GM23248 (cell line): ENCODE results near the gene BMP2K. TPM values are rescaled to one million over a fixed set of nuclear protein-coding genes. Genes with fewer than 3 reads are reported as not detected.

Experiments used
- DNase-seq: peaks from one replicate; pipeline ENCODE4 v3.0.0-alpha.2; 2015
- H2AFZ ChIP-seq: fragments of 200-600 bp; sonication (generic); 2 replicates; pipeline ENCODE4 v1.6.1; 2016; ENCODE audit warnings: antibody characterized with exemption
- H3F3A ChIP-seq: fragments of 200-600 bp; sonication (generic); 2 replicates; pipeline ENCODE4 v1.6.1; 2016; ENCODE audit warnings: mild to moderate bottlenecking, antibody characterized with exemption, mixed run types; ENCODE audit not compliant: insufficient read depth
- H3K27ac ChIP-seq: fragments of 200-600 bp; sonication (generic); 2 replicates; pipeline ENCODE4 v1.5.1; 2016; ENCODE audit warnings: mild to moderate bottlenecking
- H3K27me3 ChIP-seq: fragments of 200-600 bp; sonication (generic); replicated peaks from 2 replicates; pipeline ENCODE4 v1.6.1; 2016; ENCODE audit warnings: mild to moderate bottlenecking; ENCODE audit not compliant: insufficient read depth
- H3K36me3 ChIP-seq: fragments of 200-600 bp; sonication (generic); 2 replicates; pipeline ENCODE4 v1.6.1; 2016; ENCODE audit warnings: low read depth, mild to moderate bottlenecking
- H3K4me1 ChIP-seq: fragments of 200-600 bp; sonication (generic); 2 replicates; pipeline ENCODE4 v1.6.1; 2016; ENCODE audit warnings: mild to moderate bottlenecking; ENCODE audit not compliant: insufficient read depth
- H3K4me2 ChIP-seq: fragments of 200-600 bp; sonication (generic); one replicate; pipeline ENCODE4 v1.6.1; 2016; ENCODE audit warnings: mild to moderate bottlenecking; ENCODE audit not compliant: unreplicated experiment
- H3K4me3 ChIP-seq: fragments of 200-600 bp; sonication (generic); 2 replicates; pipeline ENCODE4 v1.5.1; 2016; ENCODE audit warnings: mild to moderate bottlenecking
- H3K79me2 ChIP-seq: fragments of 200-600 bp; sonication (generic); 2 replicates; pipeline ENCODE4 v1.6.1; 2016; ENCODE audit warnings: mild to moderate bottlenecking; ENCODE audit not compliant: insufficient read depth
- H3K9ac ChIP-seq: fragments of 200-600 bp; sonication (generic); 2 replicates; pipeline ENCODE4 v1.6.1; 2016; ENCODE audit warnings: mild to moderate bottlenecking
- H3K9me2 ChIP-seq: fragments of 200-600 bp; sonication (generic); 2 replicates; pipeline ENCODE4 v1.6.1; 2016; ENCODE audit warnings: mixed run types, mild to moderate bottlenecking, moderate library complexity; ENCODE audit not compliant: insufficient read depth
- H3K9me3 ChIP-seq: fragments of 200-600 bp; sonication (generic); one replicate; pipeline ENCODE4 v1.6.1; 2017; ENCODE audit warnings: low read depth
- H4K20me1 ChIP-seq: fragments of 200-600 bp; sonication (generic); 2 replicates; pipeline ENCODE4 v1.6.0; 2016; ENCODE audit not compliant: insufficient read depth
- EZH2 ChIP-seq: fragments of 200-600 bp; sonication (generic); IDR thresholded peaks from 2 replicates; pipeline ENCODE4 v1.6.1; 2018; ENCODE audit warnings: antibody characterized with exemption, mild to moderate bottlenecking; ENCODE audit not compliant: insufficient read depth, poor library complexity, severe bottlenecking
- EZH2phosphoT487 ChIP-seq: fragments of 200-600 bp; sonication (generic); IDR thresholded peaks from 2 replicates; pipeline ENCODE4 v1.6.1; 2018; ENCODE audit warnings: antibody characterized with exemption, moderate library complexity, mild to moderate bottlenecking, low read depth; ENCODE audit not compliant: insufficient read depth
- WGBS, 2 experiments: methylation state at CpG; one replicate each; pipeline ENCODE4 v1.1.6; 2015 to 2017; ENCODE audit warnings: low lambda C conversion rate in 2 of 2, low coverage in 1 of 2; ENCODE audit errors: missing lambda C conversion rate in 2 of 2; 5-methylcytosine and 5-hydroxymethylcytosine counted together
- in situ Hi-C: fragments of 300-500 bp; cut with MboI; formaldehyde crosslinking; loops from 2 replicates; pipeline ENCODE4 v1.15.0; 2020
- polyA plus RNA-seq: library from polyadenylated mRNA; unstranded; fragments of >200 nt; fragmentation: Nextera tagmentation; extraction: Ambion mirVana; gene quantifications from 2 replicates; pipeline ENCODE4 v1.2.1, GENCODE V29; 2016
- total RNA-seq: library from RNA; depleted of rRNA; stranded (reverse); fragments of >200 nt; shearing (Covaris generic); gene quantifications from 2 replicates; pipeline ENCODE4 v1.2.3, GENCODE V29; 2014

BMP2K gene
- total and polyA plus RNA-seq, 2 experiments from 2014 or later, result 11.0 to 53.0 TPM

GRCh38 chr4:78910612-78911011 is 134.5 kb downstream of the BMP2K start:
- in situ Hi-C loops, result no loop called here
- H3K27me3 ChIP-seq, result no peaks in the 10 kb centered on the region
- no peaks in the 10 kb centered on the region for H3K9me2 ChIP-seq
- no peak overlapping the region for H3K4me2 ChIP-seq
- no peaks in the 10 kb centered on the region for H3K79me2 ChIP-seq
- no peak overlapping the region for H3K9ac ChIP-seq
- no peak for DNase-seq
- no peak overlapping the region for H3K4me3 ChIP-seq
- H3K27ac ChIP-seq, result no peak overlapping the region
- no peak for TF ChIP-seq EZH2phosphoT487
- no peak for TF ChIP-seq EZH2
- H3F3A ChIP-seq, result 0 out of 2 replicates have a peak, but pooled peaks cover 2% of the 10 kb centered on the region
- H2AFZ ChIP-seq, result no peak overlapping the region
- 98 to 99% methylated on average over 2 of the region's 2 CpGs for WGBS, 2 experiments
- no peaks in the 10 kb centered on the region for H4K20me1 ChIP-seq
- no peaks in the 10 kb centered on the region for H3K4me1 ChIP-seq
- H3K36me3 ChIP-seq, result peaks cover 10% of the 10 kb centered on the region; the same call in 1 of the 2 replicates
- H3K9me3 ChIP-seq, result no peaks in the 10 kb centered on the region

- Histone ChIP-seq H4K20me1 (no peaks in the 10 kb centered on the region), H3K9me2 (no peaks in the 10 kb centered on the region), H2AFZ (no peak overlapping the region), H3K4me1 (peaks cover 12% of the 10 kb centered on the region), H3K9ac (no peak overlapping the region), H3K36me3 (peaks cover 7% of the 10 kb centered on the region), H3K79me2 (no peaks in the 10 kb centered on the region), H3K9me3 (no peaks in the 10 kb centered on the region), H3K27ac (0 out of 2 replicates have a peak overlapping the region, but pooled peaks have one; percentile 26), H3F3A (peaks cover 22% of the 10 kb centered on the region), H3K4me2 (no peak overlapping the region), H3K4me3 (no peak overlapping the region), H3K27me3 (no peaks in the 10 kb centered on the region)
- in situ Hi-C loops, result no loop called here
- TF ChIP-seq EZH2phosphoT487 (no peak), EZH2 (no peak)
- WGBS, 2 experiments, result 61 to 62% methylated on average over 4 of the region's 4 CpGs
- DNase-seq, result peak; percentile 70
These were observed 146.1 kb downstream of the BMP2K start for GRCh38 chr4:78922207-78922606.

GRCh38 chr4:78923464-78924312 is 147.5 kb downstream of the BMP2K start:
- H2AFZ ChIP-seq, result no peak overlapping the region
- no peak overlapping the region for H3K4me3 ChIP-seq
- H3K27ac ChIP-seq, result no peak overlapping the region
- no peak for DNase-seq
- H3K9ac ChIP-seq, result no peak overlapping the region
- peaks cover 22% of the 10 kb centered on the region for H3F3A ChIP-seq
- WGBS, 2 experiments, result 87 to 88% methylated on average over 4 of the region's 4 CpGs
- peaks cover 14% of the 10 kb centered on the region for H3K36me3 ChIP-seq
- H3K4me1 ChIP-seq, result peaks cover 12% of the 10 kb centered on the region
- H4K20me1 ChIP-seq, result no peaks in the 10 kb centered on the region
- TF ChIP-seq EZH2phosphoT487 (no peak), EZH2 (no peak)
- no peaks in the 10 kb centered on the region for H3K9me2 ChIP-seq
- H3K9me3 ChIP-seq, result no peaks in the 10 kb centered on the region
- no peaks in the 10 kb centered on the region for H3K27me3 ChIP-seq
- in situ Hi-C loops, result no loop called here
- no peaks in the 10 kb centered on the region for H3K79me2 ChIP-seq
- H3K4me2 ChIP-seq, result no peak overlapping the region

- no peak overlapping the region for H3K9ac ChIP-seq
- H4K20me1 ChIP-seq, result no peaks in the 10 kb centered on the region
- H3K27ac ChIP-seq, result no peak overlapping the region
- H3K4me3 ChIP-seq, result no peak overlapping the region
- DNase-seq, result no peak
- no peaks in the 10 kb centered on the region for H3K9me3 ChIP-seq
- in situ Hi-C loops, result loop anchor here (25.0 kb wide), 2 partner anchors 1285 to 1385 kb away; no protein-coding TSS in a partner anchor
- H3K4me2 ChIP-seq, result no peak overlapping the region
- no peak overlapping the region for H2AFZ ChIP-seq
- H3K36me3 ChIP-seq, result peaks cover 21% of the 10 kb centered on the region
- peaks cover 9% of the 10 kb centered on the region for H3K4me1 ChIP-seq
- no peaks in the 10 kb centered on the region for H3K9me2 ChIP-seq
- TF ChIP-seq EZH2 (no peak), EZH2phosphoT487 (no peak)
- H3F3A ChIP-seq, result peaks cover 10% of the 10 kb centered on the region; the same call in 1 of the 2 replicates
- 100% methylated on average over 1 of the region's 1 CpG for WGBS, 2 experiments
- no peaks in the 10 kb centered on the region for H3K79me2 ChIP-seq
- no peaks in the 10 kb centered on the region for H3K27me3 ChIP-seq
These were observed 150.7 kb downstream of the BMP2K start for GRCh38 chr4:78926826-78927225.
